SK-N-SH (cell line): ENCODE data around the gene CELSR1. TPM values are rescaled to one million over a fixed set of nuclear protein-coding genes. Genes with fewer than 3 reads are reported as not detected.

Experiments used
- CTCF ChIA-PET: fragments of 300-600, 350-600 bp; formaldehyde crosslinking; extraction: SDS; loops from one replicate; lab custom pipeline; 2021; lab: Yijun Ruan, JAX
- POLR2A ChIA-PET: fragments of 350-600 bp; sonication (Branson Sonifier 250); formaldehyde crosslinking; extraction: SDS; loops from one replicate; lab custom pipeline; 2020; ENCODE audit warnings: antibody characterized with exemption, inconsistent platforms; lab: Yijun Ruan, JAX
- DNase-seq: peaks from one replicate; pipeline ENCODE4 v3.0.0; 2012
- H2AFZ ChIP-seq: fragments of 200-600 bp; sonication (generic); 2 replicates; pipeline ENCODE4 v1.8.1; 2016; ENCODE audit warnings: antibody characterized with exemption, mild to moderate bottlenecking, low read depth
- H3F3A ChIP-seq: fragments of 200-600 bp; sonication (generic); replicated peaks from 2 replicates; pipeline ENCODE3; 2016; ENCODE audit warnings: antibody characterized with exemption, mild to moderate bottlenecking; ENCODE audit not compliant: insufficient read depth
- H3K27ac ChIP-seq, 2 experiments: fragments of 200-500 bp in 1 of 2; fragments of 200-600 bp in 1 of 2; sonication (Bioruptor generic) in 1 of 2; sonication (generic), shearing (Covaris generic) in 1 of 2; 2 replicates each; pipeline versions ENCODE4 v1.5.1 to v1.6.1; 2014 to 2016; ENCODE audit warnings: low read depth in 2 of 2, inconsistent platforms in 1 of 2, low read length in 1 of 2, mild to moderate bottlenecking in 1 of 2, mixed read lengths in 1 of 2
- H3K27me3 ChIP-seq: fragments of 200-600 bp; sonication (generic), shearing (Covaris generic); 2 replicates; pipeline ENCODE4 v1.6.1; 2016; ENCODE audit warnings: mixed run types; ENCODE audit not compliant: insufficient read depth
- H3K36me3 ChIP-seq, 2 experiments: fragments of 200-500 bp in 1 of 2; fragments of 200-600 bp in 1 of 2; sonication (Bioruptor generic) in 1 of 2; sonication (generic) in 1 of 2; replicated peaks in 1 of 2; 2 replicates each; pipeline versions ENCODE3 to v1.5.1; 2014 to 2016; ENCODE audit warnings: low read length in 1 of 2, mild to moderate bottlenecking in 1 of 2; ENCODE audit not compliant: insufficient read depth in 2 of 2, control insufficient read depth in 1 of 2
- H3K4me1 ChIP-seq, 2 experiments: fragments of 200-500 bp in 1 of 2; fragments of 200-600 bp in 1 of 2; sonication (Bioruptor generic) in 1 of 2; sonication (generic), shearing (Covaris generic) in 1 of 2; 2 replicates each; pipeline versions ENCODE4 v1.5.1 to v1.6.1; 2014 to 2016; ENCODE audit warnings: low read depth in 1 of 2, low read length in 1 of 2, mixed run types in 1 of 2; ENCODE audit not compliant: insufficient read depth in 2 of 2, control insufficient read depth in 1 of 2
- H3K4me2 ChIP-seq: fragments of 200-600 bp; sonication (generic), shearing (Covaris generic); 2 replicates; pipeline ENCODE4 v1.6.1; 2017; ENCODE audit warnings: mixed run types
- H3K4me3 ChIP-seq, 2 experiments: fragments of 200-500 bp in 1 of 2; fragments of 200-600 bp in 1 of 2; sonication (Bioruptor generic) in 1 of 2; sonication (generic), shearing (Covaris generic) in 1 of 2; 2 replicates each; pipeline versions ENCODE4 v1.5.1 to v1.8.1; 2014 to 2016; ENCODE audit warnings: low read depth in 2 of 2, inconsistent platforms in 1 of 2, low read length in 1 of 2, mild to moderate bottlenecking in 1 of 2, mixed read lengths in 1 of 2, moderate library complexity in 1 of 2
- H3K79me2 ChIP-seq: fragments of 200-600 bp; sonication (generic); 2 replicates; pipeline ENCODE4 v1.8.1; 2017; ENCODE audit warnings: mild to moderate bottlenecking; ENCODE audit not compliant: insufficient read depth
- H3K9ac ChIP-seq: fragments of 200-600 bp; sonication (generic); 2 replicates; pipeline ENCODE4 v1.6.1; 2017; ENCODE audit warnings: mixed run types
- H3K9me2 ChIP-seq: fragments of 200-600 bp; sonication (generic); 2 replicates; pipeline ENCODE4 v1.6.1; 2017; ENCODE audit warnings: mixed run types
- H3K9me3 ChIP-seq: fragments of 200-600 bp; sonication (generic); 2 replicates; pipeline ENCODE4 v1.6.1; 2017; ENCODE audit warnings: mixed run types, mild to moderate bottlenecking, moderate library complexity
- H4K20me1 ChIP-seq: fragments of 200-600 bp; sonication (generic); 2 replicates; pipeline ENCODE4 v1.6.1; 2017; ENCODE audit warnings: mild to moderate bottlenecking, mixed run types; ENCODE audit not compliant: insufficient read depth
- CHD2 ChIP-seq: fragments of 150-350 bp; IDR thresholded peaks from 2 replicates; pipeline ENCODE4 v1.6.1; 2018; ENCODE audit warnings: low read length; ENCODE audit not compliant: partially characterized antibody
- ELF1 ChIP-seq: IDR thresholded peaks from 2 replicates; pipeline ENCODE4 v1.4.0; 2012
- EP300 ChIP-seq, 2 experiments: IDR thresholded peaks; 2 replicates each; pipeline versions ENCODE4 v1.4.0 to v1.6.1; 2012; ENCODE audit warnings: borderline replicate concordance in 1 of 2, low read depth in 1 of 2, low read length in 1 of 2
- GATA2 ChIP-seq: sonication (generic); formaldehyde crosslinking; IDR thresholded peaks from 2 replicates; pipeline ENCODE4 v1.5.0; 2020; ENCODE audit warnings: mild to moderate bottlenecking, missing genetic modification reagents
- JUND ChIP-seq: IDR thresholded peaks from 2 replicates; pipeline ENCODE4 v1.4.0; 2012
- MXI1 ChIP-seq: IDR thresholded peaks from 2 replicates; pipeline ENCODE4 v1.6.1; 2012; ENCODE audit warnings: mild to moderate bottlenecking, low read depth, low read length, improper control_type of control experiment
- RCOR1 ChIP-seq: fragments of 150-350 bp; IDR thresholded peaks from 2 replicates; pipeline ENCODE4 v1.6.1; 2017; ENCODE audit warnings: antibody characterized with exemption, low read length
- RFX5 ChIP-seq: IDR thresholded peaks from 2 replicates; pipeline ENCODE4 v1.6.1; 2012; ENCODE audit warnings: mild to moderate bottlenecking, improper control_type of control experiment, low read length
- TAF1 ChIP-seq: IDR thresholded peaks from 2 replicates; pipeline ENCODE4 v1.6.1; 2012; ENCODE audit warnings: low read depth, mild to moderate bottlenecking, low read length, moderate library complexity, borderline replicate concordance
- TEAD4 ChIP-seq: IDR thresholded peaks from 2 replicates; pipeline ENCODE4 v1.4.0; 2012; ENCODE audit warnings: mild to moderate bottlenecking, borderline replicate concordance; ENCODE audit not compliant: insufficient read depth
- USF1 ChIP-seq: IDR thresholded peaks from 2 replicates; pipeline ENCODE4 v1.4.0; 2012; ENCODE audit warnings: low read depth, borderline replicate concordance
- USF2 ChIP-seq: fragments of 150-350 bp; IDR thresholded peaks from 2 replicates; pipeline ENCODE4 v1.6.1; 2017; ENCODE audit warnings: antibody characterized with exemption, low read length, low read depth, borderline replicate concordance
- ZBTB33 ChIP-seq: IDR thresholded peaks from 2 replicates; pipeline ENCODE4 v1.4.0; 2012; ENCODE audit warnings: low read depth, borderline replicate concordance
- WGBS: methylation state at CpG from one replicate; pipeline ENCODE4 v1.1.6; 2017; ENCODE audit warnings: low lambda C conversion rate; 5-methylcytosine and 5-hydroxymethylcytosine counted together
- polyA plus RNA-seq, 3 experiments: library from polyadenylated mRNA; depleted of rRNA; stranded (reverse); fragments of >200 nt; gene quantifications; 2 replicates each; pipeline ENCODE4 v1.2.3, GENCODE V29; 2012

The CELSR1 gene
- polyA plus RNA-seq, 1 of the 3 experiments (the other 2 are of a cell fraction), result 5.0 TPM

GRCh38 chr22:46572911-46573780 lies 35.7 kb upstream of the CELSR1 start:
- Histone ChIP-seq H3F3A (peaks cover 7% of the 10 kb centered on the region), H3K4me1 (peaks cover 0 to 24% of the 10 kb centered on the region in 2 experiments; a peak in 2 of 4 replicates), H3K9me3 (no peaks in the 10 kb centered on the region), H3K4me2 (no peak overlapping the region), H3K9ac (no peak overlapping the region), H3K9me2 (no peaks in the 10 kb centered on the region), H2AFZ (no peak overlapping the region), H3K79me2 (peaks cover 4% of the 10 kb centered on the region), H3K36me3 (no peaks in the 10 kb centered on the region), H3K4me3 (no peak overlapping the region), H3K27ac (no peak overlapping the region), H3K27me3 (no peaks in the 10 kb centered on the region), H4K20me1 (no peaks in the 10 kb centered on the region)
- 89% methylated on average over 13 of the region's 19 CpGs for WGBS
- DNase-seq, result no peak
- no peak for TF ChIP-seq TAF1
- no peak for TF ChIP-seq MXI1
- no peak for TF ChIP-seq ELF1
- no peak for TF ChIP-seq GATA2 (CRISPR knock-in tag)
- POLR2A ChIA-PET, result no interaction called here
- CTCF ChIA-PET, result interaction anchor here (2.5 kb wide), 1 partner anchor 10 kb away, joined by 10 read pairs; no protein-coding TSS in a partner anchor

- ChIA-PET CTCF (interaction anchor here (2.5 kb wide), 1 partner anchor 8 kb away, joined by 10 read pairs; no protein-coding TSS in a partner anchor), POLR2A (no interaction called here)
- no peaks in the 10 kb centered on the region for H3K27me3 ChIP-seq
- H3K9me2 ChIP-seq, result no peaks in the 10 kb centered on the region
- H3K79me2 ChIP-seq, result no peaks in the 10 kb centered on the region
- no peaks in the 10 kb centered on the region for H3K36me3 ChIP-seq
- H3K9ac ChIP-seq, result no peak overlapping the region
- no peak for DNase-seq
- TF ChIP-seq CHD2 (no peak), ZBTB33 (no peak), TEAD4 (no peak), RCOR1 (no peak), RFX5 (no peak), USF1 (no peak), USF2 (no peak), EP300 (IDR thresholded peaks at IDR 0.05; ENCODE audit: borderline replicate concordance in 1 of 2, low read depth in 1 of 2, low read length in 1 of 2) (no peak), JUND (no peak)
- 56% methylated on average over 7 of the region's 7 CpGs for WGBS
- H2AFZ ChIP-seq, result no peak overlapping the region
- no peaks in the 10 kb centered on the region for H3K9me3 ChIP-seq
- H3F3A ChIP-seq, result peaks cover 9% of the 10 kb centered on the region
- H3K4me2 ChIP-seq, result no peak overlapping the region
- peaks cover 0 to 17% of the 10 kb centered on the region in 2 experiments; a peak in 1 of 4 replicates for H3K4me1 ChIP-seq
- no peaks in the 10 kb centered on the region for H4K20me1 ChIP-seq
- H3K4me3 ChIP-seq, result no peak overlapping the region
- no peak overlapping the region for H3K27ac ChIP-seq
These were observed 34.3 kb upstream of the CELSR1 start for GRCh38 chr22:46571642-46572250.
